ENCODE data around the gene CNTF.

The CNTF gene

GRCh38 chr11:58608331-58608730 lies 14.1 kb upstream of the CNTF start:
- DNase-seq = no peak

DNA sequence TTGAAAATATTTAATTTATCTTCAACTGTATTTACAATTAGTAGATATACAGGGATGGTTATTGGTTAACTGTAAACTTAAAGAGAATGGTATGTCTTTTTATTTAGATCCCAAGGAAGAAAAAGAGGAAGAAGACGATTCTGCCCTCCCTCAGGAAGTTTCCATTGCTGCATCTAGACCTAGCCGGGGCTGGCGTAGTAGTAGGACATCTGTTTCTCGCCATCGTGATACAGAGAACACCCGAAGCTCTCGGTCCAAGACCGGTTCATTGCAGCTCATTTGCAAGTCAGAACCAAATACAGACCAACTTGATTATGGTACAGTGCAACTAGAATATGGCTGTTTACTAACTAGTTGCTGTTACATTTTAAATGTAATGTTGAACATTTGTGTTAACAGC lies 12.7 kb upstream of the CNTF start:
- DNase-seq = no peak

- DNase-seq = no peak
Measured at GRCh38 chr11:58613228-58613627, 9.2 kb upstream of the CNTF start.

DNA sequence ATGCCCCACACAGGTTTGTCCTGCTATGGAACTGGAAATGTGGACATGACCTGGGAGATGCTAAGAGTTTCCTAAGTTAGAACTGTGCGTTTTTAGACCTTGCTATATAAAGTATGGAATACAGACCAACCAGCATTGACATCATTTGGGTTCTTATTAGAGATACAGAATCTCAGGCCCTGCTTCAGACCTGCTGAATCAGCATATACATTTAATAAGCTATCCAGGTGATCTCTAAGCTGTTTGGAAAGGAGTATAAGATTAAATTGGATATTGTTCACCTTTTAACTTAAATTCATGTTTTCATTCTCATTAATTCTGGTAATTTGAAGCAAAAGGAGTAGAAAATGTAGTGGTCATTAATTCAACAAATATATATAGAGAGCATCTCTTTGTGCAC lies 6.9 kb upstream of the CNTF start:
- no peak for DNase-seq

DNA sequence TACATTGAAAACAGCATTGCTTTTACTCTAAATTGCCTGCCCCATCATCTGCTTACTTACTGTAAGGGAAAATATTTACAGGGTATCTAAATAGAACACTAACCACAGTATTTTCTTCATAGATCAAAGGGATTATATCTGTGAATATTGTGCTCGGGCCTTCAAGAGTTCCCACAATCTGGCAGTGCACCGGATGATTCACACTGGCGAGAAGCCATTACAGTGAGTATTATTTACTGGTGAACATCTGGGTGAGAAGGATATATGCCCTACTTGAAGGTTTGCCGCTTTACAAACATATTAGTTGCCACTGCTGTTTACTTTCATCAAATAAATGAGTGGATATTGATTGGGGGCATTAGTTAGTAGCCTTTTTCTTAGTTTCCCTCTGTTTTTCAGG lies 5.9 kb upstream of the CNTF start:
- peak; percentile 24 for DNase-seq

DNA sequence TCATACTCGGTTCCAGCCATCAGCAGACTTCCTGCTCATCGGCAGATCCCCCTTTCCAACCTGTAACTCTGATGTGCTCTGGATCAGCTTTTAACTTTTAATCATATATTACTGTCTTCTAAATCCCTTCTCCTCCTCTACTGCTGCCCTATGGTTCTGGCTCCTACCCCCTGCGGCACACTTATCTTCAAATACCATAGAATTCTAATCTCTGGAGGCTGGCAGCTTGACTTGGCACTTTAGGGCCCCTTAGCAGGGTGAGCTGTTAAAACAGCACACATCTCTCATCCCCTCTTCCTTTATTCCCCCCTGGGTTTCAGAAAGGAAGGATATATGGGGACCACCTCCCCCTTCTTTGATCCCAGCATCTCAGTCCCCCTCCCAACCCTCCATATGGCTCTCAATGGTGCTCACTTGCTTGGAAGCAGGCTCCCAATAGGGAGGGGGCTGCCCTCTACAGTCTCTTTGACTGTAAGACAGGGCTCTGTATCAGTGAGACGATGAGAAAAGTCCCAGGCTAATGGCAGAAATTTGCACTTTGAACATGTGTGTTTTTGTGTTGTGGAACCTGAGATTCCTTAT lies 4.4 kb upstream of the CNTF start:
- no peak for DNase-seq

GRCh38 chr11:58621586-58622262 lies 741 bp upstream of the CNTF start:
- no peak for DNase-seq

GRCh38 chr11:58625086-58625485 lies 2.6 kb downstream of the CNTF start:
- no peak for DNase-seq

GRCh38 chr11:58625826-58626460 lies 3.5 kb downstream of the CNTF start:
- no peak for DNase-seq

GRCh38 chr11:58626934-58627483 lies 4.5 kb downstream of the CNTF start:
- no peak for DNase-seq

- DNase-seq = no peak
Measured at GRCh38 chr11:58628446-58628845, 6.0 kb downstream of the CNTF start.

- DNase-seq = peak; percentile 6
Measured at GRCh38 chr11:58629857-58630256, 7.4 kb downstream of the CNTF start.

- DNase-seq = no peak
Measured at GRCh38 chr11:58631378-58631777, 8.9 kb downstream of the CNTF start.

- no peak for DNase-seq
Measured at GRCh38 chr11:58632510-58632909, 10.0 kb downstream of the CNTF start.

DNA sequence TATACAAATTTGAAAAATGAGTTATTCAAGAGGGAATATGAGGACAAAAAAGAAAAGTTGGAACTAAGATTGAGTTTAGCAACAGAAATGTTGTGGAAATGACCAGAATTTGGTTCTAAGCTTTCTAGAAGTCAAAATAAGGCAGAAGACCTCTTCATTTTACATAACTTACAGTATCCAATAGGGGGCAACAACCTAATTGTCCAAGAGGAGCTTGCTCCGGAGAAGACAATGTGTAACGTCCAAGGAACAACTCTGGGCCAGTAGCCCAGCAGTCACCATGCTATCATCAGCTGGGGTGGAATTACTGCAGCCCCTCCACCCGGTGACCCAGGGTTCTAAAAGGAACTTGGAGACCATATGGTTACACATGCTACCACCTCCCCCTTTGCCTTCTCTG lies 14.1 kb downstream of the CNTF start:
- DNase-seq = no peak

DNA sequence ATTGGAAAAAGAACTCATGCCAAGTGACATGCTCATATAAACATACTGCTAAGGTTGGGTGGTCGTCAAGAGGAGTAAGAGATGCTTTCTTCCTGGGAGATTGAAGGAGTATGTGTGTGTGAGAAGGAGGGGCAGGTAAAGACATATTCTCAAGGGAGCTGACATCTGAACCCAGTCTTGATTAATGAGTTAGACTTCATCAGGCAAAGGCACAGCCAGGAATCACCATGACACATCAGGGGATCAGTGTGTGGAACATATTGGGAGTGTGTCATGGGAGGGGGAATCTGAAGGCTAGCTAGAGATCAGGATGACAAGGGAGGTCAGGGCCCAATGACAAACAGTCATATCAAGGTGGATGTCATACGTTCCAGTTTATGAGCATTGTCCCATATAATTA lies 14.9 kb downstream of the CNTF start:
- DNase-seq = no peak

- DNase-seq = no peak
Measured at GRCh38 chr11:58639103-58639502, 16.6 kb downstream of the CNTF start.

- DNase-seq = no peak
Measured at GRCh38 chr11:58639669-58640068, 17.2 kb downstream of the CNTF start.

- no peak for DNase-seq
Measured at GRCh38 chr11:58640386-58641023, 18.0 kb downstream of the CNTF start.

GRCh38 chr11:58641341-58641740 lies 18.9 kb downstream of the CNTF start:
- no peak for DNase-seq

GRCh38 chr11:58641803-58642581 lies 19.5 kb downstream of the CNTF start:
- DNase-seq = no peak

DNA sequence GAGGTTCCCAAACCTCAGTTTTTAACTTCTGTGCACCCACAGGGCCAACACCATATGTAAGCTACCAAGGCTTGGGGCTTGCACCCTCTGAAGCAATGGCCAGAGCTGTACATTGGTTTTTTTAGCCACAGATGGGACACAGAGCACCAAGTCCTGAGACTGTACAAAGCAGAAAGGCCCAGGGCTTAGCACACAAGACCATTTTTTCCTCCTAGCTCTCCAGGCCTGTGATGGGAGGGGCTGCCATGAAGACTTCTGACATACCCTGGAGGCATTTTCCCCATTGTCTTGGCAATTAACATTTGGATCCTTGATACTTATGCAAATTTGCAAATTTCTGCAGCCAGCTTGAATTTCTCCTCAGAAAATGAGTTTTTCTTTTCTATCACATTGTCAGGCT lies 23.4 kb downstream of the CNTF start:
- DNase-seq = no peak

DNA sequence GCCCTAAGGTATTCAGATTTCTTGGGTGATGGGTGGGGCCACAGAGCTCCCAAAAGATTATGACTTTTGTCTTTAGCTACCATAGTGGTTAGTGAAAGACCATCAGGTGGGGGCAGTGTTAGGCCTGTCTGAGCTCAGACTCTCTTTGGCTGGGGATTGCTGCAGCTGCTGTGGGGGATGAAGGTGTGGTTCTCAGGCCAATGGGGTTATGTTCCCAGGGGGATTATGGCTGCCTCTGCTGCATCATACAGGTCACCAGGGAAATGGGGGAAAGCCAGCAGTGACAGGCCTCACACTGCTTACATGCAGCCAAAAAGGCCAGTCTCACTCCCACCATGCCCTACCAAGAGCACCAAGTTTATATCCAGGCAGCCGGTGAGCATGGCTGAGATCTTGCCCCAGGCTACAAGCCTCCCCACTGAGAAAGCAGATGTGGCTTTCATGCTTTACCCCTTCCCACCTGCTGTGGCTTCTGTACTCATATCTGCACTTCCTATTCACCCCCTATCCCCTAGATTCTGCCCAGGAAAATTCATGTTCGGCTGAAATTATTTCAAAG lies 24.8 kb downstream of the CNTF start:
- no peak for DNase-seq

All from NCI-H446 treated with DMSO at 0.1 percent for 48 hours (cell line).